ENCODE results near the gene SMIM24. TPM values are rescaled to one million over a fixed set of nuclear protein-coding genes. Genes with fewer than 3 reads are reported as not detected.
"Not testable (repeated sequence)": the region's sequence is repeated elsewhere in the genome, so short reads cannot be mapped to it uniquely, and the experiment has no call there.

SMIM24 gene
- total RNA-seq, 1 experiment from 2014 or later: not detected

- DNase-seq (ENCODE audit: extremely low read depth, low read depth): no peak
Measured at GRCh38 chr19:3458229-3459088, 21.9 kb downstream of the SMIM24 start.

DNA sequence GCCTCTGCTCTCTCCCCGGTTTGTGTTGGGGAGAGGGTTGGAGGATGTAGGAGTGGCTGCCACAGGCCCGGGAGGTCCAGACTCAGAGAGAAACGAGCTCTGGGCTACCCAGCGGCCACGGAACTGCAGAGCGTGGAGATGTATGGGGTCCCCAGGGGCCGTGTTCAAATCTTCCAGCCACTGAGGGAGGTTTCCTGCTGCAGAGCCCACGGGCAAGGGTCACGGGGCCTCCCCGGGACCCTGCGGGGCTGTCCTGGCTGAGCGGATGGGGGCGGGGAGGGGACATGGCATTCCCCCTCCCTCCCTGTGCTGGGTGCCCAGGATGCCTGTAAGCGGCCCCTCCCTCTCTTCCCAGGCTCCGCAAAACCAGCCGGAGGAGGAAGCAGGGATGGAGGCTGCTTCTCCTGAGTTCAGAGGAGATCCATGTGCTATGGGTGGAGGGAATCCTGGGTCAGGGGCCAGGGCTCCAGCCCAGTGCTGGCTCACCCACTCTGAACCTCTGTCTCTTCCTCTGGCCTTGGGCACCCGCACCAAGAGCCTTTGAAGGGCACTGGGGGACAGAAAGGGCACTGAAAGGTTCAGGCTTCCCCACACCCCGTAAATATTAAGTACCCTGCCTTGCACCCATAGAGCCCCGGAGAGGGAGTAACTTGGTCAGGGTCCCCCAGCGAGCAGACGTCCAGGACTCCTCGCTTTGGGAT, 22.6 kb downstream of the SMIM24 start:
- DNase-seq (ENCODE audit: extremely low read depth, low read depth): no peak

- no peak for DNase-seq (ENCODE audit: extremely low read depth, low read depth)
Measured at GRCh38 chr19:3456925-3457527, 23.3 kb downstream of the SMIM24 start.

DNA sequence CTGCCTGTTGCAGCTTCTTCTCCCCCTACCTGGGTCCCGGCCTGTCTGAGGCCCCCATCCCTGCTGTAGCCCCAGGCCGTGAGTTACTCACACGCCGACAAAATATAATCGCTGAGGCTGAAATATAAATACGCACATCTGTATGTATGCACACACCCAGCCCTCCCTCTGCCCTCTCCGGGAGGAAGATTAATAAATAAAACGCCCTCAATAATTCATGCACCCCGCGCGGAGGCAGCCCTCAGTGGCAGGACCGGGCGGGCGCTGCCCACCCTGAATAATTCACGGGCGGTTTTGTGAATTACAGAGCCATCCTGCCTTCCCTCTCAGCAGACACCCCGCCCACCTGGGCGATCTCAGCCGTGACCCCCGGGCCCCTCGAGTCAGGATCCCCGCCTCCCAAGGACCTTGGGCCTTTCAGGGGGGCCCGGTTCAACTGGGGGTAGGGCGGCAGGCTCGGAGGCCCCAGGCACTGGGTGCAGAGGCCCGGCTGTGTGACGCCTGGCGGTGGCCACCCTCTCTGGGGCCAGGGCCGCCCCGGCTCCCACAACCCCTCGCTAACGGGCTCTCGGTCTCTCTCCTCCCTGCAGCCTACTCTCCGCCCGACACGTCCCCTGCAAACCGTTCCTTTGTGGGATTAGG, 24.2 kb downstream of the SMIM24 start:
- no peak for DNase-seq (ENCODE audit: extremely low read depth, low read depth)

GRCh38 chr19:3455393-3455955, 24.9 kb downstream of the SMIM24 start:
- DNase-seq (ENCODE audit: extremely low read depth, low read depth): no peak

GRCh38 chr19:3454656-3455392, 25.5 kb downstream of the SMIM24 start:
- no peak for DNase-seq (ENCODE audit: extremely low read depth, low read depth)

DNA sequence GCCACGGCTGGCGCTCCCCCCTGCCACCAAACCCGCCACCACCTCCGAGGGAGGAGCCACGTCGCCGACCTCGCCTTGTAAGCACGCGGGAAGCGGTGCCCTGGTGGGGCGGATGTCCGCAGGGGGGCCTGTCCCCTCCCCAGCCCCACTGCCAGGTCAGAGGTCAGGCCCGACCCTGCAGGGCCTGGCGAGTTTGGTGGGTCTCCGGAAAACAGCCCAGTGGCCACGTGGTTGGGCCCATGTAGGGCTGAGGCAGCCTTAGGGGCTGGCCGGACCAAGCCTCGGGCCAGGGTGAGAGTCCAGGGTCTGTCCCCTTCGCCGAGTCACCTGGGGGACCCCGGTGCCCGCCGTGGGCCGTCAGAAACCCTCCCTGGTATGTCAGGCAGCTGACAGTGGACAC, 26.5 kb downstream of the SMIM24 start:
- DNase-seq (ENCODE audit: extremely low read depth, low read depth): no peak

DNA sequence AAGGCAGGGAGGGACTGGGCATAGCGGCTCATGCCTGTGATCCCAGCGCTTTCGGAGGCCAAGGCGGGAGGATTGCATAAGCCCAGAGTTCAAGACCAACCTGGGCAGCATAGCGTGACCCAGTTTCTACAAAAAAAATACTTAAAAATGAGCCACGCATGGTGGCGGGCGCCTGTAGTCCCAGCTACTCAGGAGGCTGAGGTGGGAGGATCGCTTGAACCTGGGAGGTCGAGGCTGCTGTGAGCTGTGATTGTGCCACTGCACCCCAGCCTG, 27.4 kb downstream of the SMIM24 start:
- DNase-seq (ENCODE audit: extremely low read depth, low read depth): not testable (repeated sequence)

- DNase-seq (ENCODE audit: extremely low read depth, low read depth): no peak
Measured at GRCh38 chr19:3452171-3452941, 28.0 kb downstream of the SMIM24 start.

DNA sequence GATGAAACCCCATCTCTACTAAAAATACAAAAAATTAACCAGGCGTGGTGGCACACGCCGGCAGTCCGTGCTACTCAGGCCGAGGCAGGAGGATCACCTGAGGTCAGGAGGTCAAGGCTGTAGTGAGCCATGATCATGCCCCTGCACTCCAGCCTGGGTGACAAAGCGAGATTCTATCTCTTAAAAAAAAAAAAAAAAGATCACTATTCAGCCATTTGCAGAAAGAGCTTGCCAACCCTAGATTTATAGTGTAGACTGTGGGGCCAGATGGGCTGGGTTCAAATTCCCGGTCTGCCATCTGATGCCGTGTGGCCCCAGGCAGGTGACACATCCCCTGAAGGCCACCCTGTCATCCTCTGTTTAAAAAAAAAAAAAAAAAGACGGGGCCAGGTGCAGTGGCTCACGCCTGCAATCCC, 28.9 kb downstream of the SMIM24 start:
- DNase-seq (ENCODE audit: extremely low read depth, low read depth): no peak

DNA sequence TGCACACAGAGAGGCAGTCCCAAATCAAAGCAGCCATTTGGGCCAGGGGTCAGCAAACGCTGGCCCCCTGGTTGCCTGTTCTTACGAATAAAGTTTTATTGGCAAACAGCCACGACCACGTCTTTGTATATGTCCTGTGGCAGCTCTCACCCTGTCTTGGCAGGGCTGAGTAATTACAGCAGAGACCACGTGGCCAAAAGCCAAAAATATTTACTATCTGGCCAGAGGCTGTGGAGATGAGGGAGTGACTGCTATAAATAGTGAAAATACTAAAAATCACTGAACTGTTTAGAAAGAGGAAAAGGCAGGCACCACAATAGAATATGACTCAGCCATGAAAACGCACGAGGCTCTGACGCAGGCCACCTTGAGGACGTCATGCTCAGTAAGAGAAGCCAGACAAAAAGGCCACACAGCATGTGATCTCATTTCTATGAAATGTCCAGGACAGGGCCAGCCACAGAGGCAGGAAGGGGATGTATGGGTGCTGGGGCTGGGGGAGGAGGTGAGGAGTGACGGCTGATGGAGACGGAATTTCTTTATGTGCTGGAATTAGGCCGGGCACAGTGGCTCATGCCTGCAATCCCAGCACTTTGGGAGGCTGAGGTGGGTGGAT, 29.4 kb downstream of the SMIM24 start:
- peak; percentile 81 for DNase-seq (ENCODE audit: extremely low read depth, low read depth)

DNA sequence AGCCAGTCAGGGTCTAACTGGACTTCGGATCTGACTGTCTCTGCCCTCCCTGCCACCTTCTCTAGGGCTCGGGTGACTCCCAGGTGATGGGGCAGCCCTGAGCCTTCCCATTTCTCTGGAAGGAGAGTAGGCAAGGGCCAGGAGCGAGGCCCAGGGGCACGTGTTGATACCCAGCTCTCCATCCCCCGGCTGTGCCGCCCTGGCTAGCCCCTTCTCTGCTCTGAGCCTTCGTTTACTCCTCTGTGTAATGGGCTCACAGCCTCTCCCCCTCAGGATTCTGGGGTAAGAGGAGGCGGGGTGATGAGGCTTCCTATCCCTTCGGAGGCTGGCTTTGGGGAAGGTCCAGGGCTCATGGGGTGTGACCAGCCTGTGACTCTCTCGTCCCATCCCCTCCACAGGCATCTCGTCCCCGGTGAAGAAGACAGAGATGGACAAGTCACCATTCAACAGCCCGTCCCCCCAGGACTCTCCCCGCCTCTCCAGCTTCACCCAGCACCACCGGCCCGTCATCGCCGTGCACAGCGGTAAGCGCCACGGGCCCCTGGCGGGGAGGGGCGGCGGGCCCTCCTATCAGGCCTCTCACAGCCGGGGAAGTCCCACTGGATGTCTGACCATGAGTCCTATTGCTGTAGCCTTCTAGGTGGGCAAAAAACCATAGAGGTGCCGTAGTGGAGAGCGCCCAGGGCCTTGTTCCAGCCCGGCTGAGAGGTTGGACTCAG, 31.6 kb downstream of the SMIM24 start:
- no peak for DNase-seq (ENCODE audit: extremely low read depth, low read depth)

DNA sequence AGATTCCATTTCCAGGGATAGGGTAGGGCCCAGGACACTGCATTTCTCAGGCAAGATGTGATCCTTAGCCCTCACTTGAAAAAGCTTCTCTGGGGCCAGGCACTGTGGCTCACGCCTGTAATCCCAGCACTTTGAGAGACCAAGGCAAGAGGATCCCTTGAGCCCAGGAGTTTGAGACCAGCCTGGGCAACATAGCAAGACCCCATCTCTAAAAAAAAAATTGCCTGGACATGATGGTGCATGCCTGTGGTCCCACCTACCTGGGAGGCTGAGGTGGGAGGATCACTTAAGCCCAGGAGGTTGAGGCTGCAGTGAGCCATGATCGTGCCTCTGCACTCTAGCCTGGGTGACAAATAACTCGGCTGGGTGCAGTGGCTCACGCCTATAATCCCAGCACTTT, 33.7 kb downstream of the SMIM24 start:
- not testable (repeated sequence) for DNase-seq (ENCODE audit: extremely low read depth, low read depth)

DNA sequence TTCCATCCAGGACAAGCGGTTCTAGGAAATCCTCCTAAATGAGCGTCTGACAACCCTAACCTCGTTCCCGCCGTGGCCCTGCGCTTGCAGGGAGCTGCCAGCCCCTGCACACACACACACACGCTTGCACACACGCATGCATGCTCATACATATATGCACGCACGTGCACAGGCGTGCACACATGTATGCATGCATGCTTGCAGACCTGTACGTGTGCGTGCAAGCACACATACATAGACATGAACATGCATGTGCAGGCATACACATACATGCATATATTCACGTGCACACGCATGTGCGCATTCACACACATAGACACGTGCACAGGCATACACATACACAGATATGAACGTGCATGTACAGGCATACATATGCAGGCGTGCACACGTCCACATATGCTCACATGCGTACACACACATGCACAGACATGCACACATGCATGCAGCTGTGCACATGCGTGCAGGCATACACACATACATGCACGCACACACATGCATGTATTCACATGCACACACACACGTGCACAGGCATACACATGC, 35.6 kb downstream of the SMIM24 start:
- DNase-seq (ENCODE audit: extremely low read depth, low read depth): no peak

DNA sequence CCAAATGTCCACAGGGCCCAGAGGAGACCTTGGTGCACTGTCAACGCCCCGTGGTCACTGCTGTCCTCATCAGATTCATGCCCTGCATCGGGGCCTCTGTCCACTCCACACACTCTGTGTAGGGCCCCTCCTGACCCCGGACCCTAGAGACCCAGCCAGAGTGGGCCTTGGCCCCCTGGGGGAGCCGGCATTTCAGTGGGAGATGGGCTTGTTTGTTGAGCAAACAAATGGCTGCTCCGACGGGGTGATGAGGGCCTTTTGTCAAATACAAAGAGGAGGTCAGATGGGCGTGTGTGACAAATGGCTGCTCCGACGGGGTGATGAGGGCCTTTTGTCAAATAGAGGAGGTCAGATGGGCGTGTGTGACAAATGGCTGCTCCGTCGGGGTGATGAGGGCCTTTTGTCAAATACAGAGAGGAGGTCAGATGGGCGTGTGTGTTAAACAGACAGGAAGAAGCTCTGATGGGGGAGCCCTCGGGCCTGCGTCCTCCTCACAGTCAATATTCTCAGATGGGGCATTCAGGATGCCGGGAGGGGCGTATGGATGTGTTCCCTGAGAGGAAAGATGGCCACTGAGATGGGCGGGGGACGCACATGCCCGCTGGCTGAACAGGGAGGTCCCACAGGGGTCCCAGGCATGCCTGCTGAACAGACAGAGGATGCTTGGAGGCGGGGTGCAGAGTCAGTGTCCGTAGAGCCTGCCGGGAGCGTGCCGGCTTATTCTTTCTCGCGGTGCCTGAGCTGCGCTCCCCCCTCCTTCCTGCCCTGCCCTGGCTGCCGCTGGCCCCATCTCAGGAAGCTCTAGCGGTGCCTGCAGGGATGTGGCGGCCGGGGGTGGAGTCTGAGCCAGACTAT, 36.3 kb downstream of the SMIM24 start:
- DNase-seq (ENCODE audit: extremely low read depth, low read depth): no peak

- no peak for DNase-seq (ENCODE audit: extremely low read depth, low read depth)
Measured at GRCh38 chr19:3442487-3443071, 37.7 kb downstream of the SMIM24 start.

DNA sequence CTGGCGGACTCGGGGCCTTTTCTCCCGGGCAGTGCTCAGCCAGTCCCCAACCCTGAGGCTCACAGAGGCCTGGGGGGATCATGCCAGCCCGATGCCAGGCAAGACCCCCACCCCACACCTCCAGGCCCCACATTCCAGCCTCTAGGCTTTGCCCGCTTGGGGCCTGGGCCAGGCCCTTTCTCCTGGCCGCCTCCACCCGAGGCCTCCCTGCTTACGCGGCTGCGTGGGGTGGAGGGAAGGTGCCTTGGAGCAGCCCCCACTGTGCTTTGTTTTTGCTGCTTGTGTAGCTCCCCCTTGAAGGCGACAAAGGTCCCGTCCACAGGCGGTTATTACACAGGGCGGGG, 38.4 kb downstream of the SMIM24 start:
- no peak for DNase-seq (ENCODE audit: extremely low read depth, low read depth)
